Subcutaneous adipose tissue (tissue), 4 donors: ENCODE data around the gene IP6K2. TPM values are rescaled to one million over a fixed set of nuclear protein-coding genes. Genes with fewer than 3 reads are reported as not detected.

Experiments
- CTCF ChIP-seq: fragments of 450-650 bp; IDR thresholded peaks from one replicate; pipeline ENCODE4 v1.5.1; 2016; ENCODE audit warnings: low read depth, mild to moderate bottlenecking, control low read depth, antibody characterized with exemption, moderate library complexity
- total RNA-seq, 4 donors: library from RNA; depleted of rRNA; stranded (reverse); fragments of >200 nt; gene quantifications; one replicate each; pipeline ENCODE4 v1.1.0, GENCODE V29; 2016

The IP6K2 gene
- total RNA-seq, 4 donors from 2014 or later, result 70.3 to 106 (median 90.1) TPM

GRCh38 chr3:48695393-48695753 lies 21.6 kb downstream of the IP6K2 start:
- no peak for TF ChIP-seq CTCF

GRCh38 chr3:48694610-48695392 lies 22.2 kb downstream of the IP6K2 start:
- no peak for TF ChIP-seq CTCF

- no peak for TF ChIP-seq CTCF
Measured at GRCh38 chr3:48693826-48694225, 23.2 kb downstream of the IP6K2 start.

GRCh38 chr3:48692551-48692950 lies 24.5 kb downstream of the IP6K2 start:
- no peak for TF ChIP-seq CTCF

GRCh38 chr3:48690846-48691458 lies 26.1 kb downstream of the IP6K2 start:
- no peak for TF ChIP-seq CTCF

- no peak for TF ChIP-seq CTCF
Measured at GRCh38 chr3:48689384-48689783, 27.6 kb downstream of the IP6K2 start.

GRCh38 chr3:48688737-48689075 lies 28.3 kb downstream of the IP6K2 start:
- TF ChIP-seq CTCF, result no peak
